ENCODE measurements around the gene RNF10.
A peak's percentile ranks its signal among the peaks of the same experiment; 100 is the strongest.

Gene RNF10

GRCh38 chr12:120574106-120574505 is 40.0 kb downstream of the RNF10 start:
- Histone ChIP-seq H3K9me2 (replicated peaks; ENCODE audit: low read depth, low read length) (no peaks in the 10 kb centered on the region), H3K27me3 (ENCODE audit: insufficient read depth, low read length, poor library complexity, severe bottlenecking) (no peaks in the 10 kb centered on the region), H3F3A (ENCODE audit: low read depth) (no peaks in the 10 kb centered on the region), H4K20me1 (ENCODE audit: insufficient read depth, low read length, poor library complexity, severe bottlenecking) (no peaks in the 10 kb centered on the region), H2AFZ (ENCODE audit: low read length) (no peak overlapping the region), H3K9ac (ENCODE audit: low read depth, low read length, poor library complexity, severe bottlenecking) (no peak overlapping the region), H3K4me3 (ENCODE audit: low read length, poor library complexity, severe bottlenecking) (no peak overlapping the region), H3K36me3 (ENCODE audit: insufficient read depth, low read length) (peaks cover 95% of the 10 kb centered on the region), H3K9me3 (ENCODE audit: insufficient read depth, low read depth, low read length) (no peaks in the 10 kb centered on the region), H3K79me2 (ENCODE audit: insufficient read depth, low read length) (no peaks in the 10 kb centered on the region), H3K4me1 (ENCODE audit: insufficient read depth, low read length, poor library complexity, severe bottlenecking) (no peaks in the 10 kb centered on the region), H3K4me2 (ENCODE audit: low read depth, low read length, poor library complexity, severe bottlenecking) (no peak overlapping the region)
- TF ChIP-seq EZH2phosphoT487 (IDR thresholded peaks at IDR 0.05; ENCODE audit: borderline replicate concordance): no peak
- TF ChIP-seq, protein P1, sequence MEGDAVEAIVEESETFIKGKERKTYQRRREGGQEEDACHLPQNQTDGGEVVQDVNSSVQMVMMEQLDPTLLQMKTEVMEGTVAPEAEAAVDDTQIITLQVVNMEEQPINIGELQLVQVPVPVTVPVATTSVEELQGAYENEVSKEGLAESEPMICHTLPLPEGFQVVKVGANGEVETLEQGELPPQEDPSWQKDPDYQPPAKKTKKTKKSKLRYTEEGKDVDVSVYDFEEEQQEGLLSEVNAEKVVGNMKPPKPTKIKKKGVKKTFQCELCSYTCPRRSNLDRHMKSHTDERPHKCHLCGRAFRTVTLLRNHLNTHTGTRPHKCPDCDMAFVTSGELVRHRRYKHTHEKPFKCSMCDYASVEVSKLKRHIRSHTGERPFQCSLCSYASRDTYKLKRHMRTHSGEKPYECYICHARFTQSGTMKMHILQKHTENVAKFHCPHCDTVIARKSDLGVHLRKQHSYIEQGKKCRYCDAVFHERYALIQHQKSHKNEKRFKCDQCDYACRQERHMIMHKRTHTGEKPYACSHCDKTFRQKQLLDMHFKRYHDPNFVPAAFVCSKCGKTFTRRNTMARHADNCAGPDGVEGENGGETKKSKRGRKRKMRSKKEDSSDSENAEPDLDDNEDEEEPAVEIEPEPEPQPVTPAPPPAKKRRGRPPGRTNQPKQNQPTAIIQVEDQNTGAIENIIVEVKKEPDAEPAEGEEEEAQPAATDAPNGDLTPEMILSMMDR (conservative IDR thresholded peaks at IDR 0.05; ENCODE audit: low read length): no peak

DNA sequence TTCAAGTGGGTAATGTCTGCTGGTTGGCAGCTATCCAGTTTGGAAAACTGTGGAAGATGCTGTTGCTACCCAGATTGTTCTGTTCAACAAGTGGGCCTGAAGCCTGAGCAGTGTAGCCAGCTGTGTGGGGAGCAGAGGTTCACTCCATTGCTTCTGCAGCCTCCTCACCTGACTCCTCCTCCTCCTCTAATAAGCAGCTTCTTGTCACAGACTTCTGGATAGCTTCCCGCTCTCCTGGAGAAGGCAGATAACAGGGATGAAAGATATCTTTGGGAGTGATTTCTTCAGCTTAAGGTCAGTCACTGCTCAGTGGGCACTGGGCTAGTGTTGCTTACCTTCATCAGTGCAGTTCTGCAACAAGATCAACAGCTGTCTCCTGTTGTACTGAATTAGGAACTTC is 45.0 kb downstream of the RNF10 start:
- H3K4me3 ChIP-seq (ENCODE audit: low read length, poor library complexity, severe bottlenecking): no peak overlapping the region
- H3K9me3 ChIP-seq (ENCODE audit: insufficient read depth, low read depth, low read length): no peaks in the 10 kb centered on the region
- H3F3A ChIP-seq (ENCODE audit: low read depth): no peaks in the 10 kb centered on the region
- H3K36me3 ChIP-seq (ENCODE audit: insufficient read depth, low read length): peaks cover 53% of the 10 kb centered on the region
- H3K79me2 ChIP-seq (ENCODE audit: insufficient read depth, low read length): peaks cover 13% of the 10 kb centered on the region; the same call in 1 of the 2 replicates
- peaks cover 22% of the 10 kb centered on the region for H3K4me1 ChIP-seq (ENCODE audit: insufficient read depth, low read length, poor library complexity, severe bottlenecking)
- peaks cover 6% of the 10 kb centered on the region for H4K20me1 ChIP-seq (ENCODE audit: insufficient read depth, low read length, poor library complexity, severe bottlenecking)
- no peaks in the 10 kb centered on the region for H3K9me2 ChIP-seq (replicated peaks; ENCODE audit: low read depth, low read length)
- no peak overlapping the region for H3K9ac ChIP-seq (ENCODE audit: low read depth, low read length, poor library complexity, severe bottlenecking)
- TF ChIP-seq EZH2phosphoT487 (IDR thresholded peaks at IDR 0.05; ENCODE audit: borderline replicate concordance): no peak
- TF ChIP-seq, protein P1 (conservative IDR thresholded peaks at IDR 0.05; ENCODE audit: low read length): no peak
- no peak overlapping the region for H2AFZ ChIP-seq (ENCODE audit: low read length)
- no peaks in the 10 kb centered on the region for H3K27me3 ChIP-seq (ENCODE audit: insufficient read depth, low read length, poor library complexity, severe bottlenecking)
- no peak overlapping the region for H3K4me2 ChIP-seq (ENCODE audit: low read depth, low read length, poor library complexity, severe bottlenecking)

GRCh38 chr12:120580787-120581723 is 46.9 kb downstream of the RNF10 start, which contains the start of gene POP5:
TSS of gene POP5 (minus strand) at chr12:120581402. CDS start at chr12:120581362, 40 bp downstream.
- Histone ChIP-seq H3K4me2 (ENCODE audit: low read depth, low read length, poor library complexity, severe bottlenecking) (peak within 1 kb of the TSS; percentile 99), H2AFZ (ENCODE audit: low read length) (peak within 1 kb of the TSS; percentile 99), H3F3A (ENCODE audit: low read depth) (no peaks in the 10 kb centered on the region), H3K9me2 (replicated peaks; ENCODE audit: low read depth, low read length) (no peaks in the 10 kb centered on the region), H3K9ac (ENCODE audit: low read depth, low read length, poor library complexity, severe bottlenecking) (peak within 1 kb of the TSS; percentile 75), H3K9me3 (ENCODE audit: insufficient read depth, low read depth, low read length) (no peaks in the 10 kb centered on the region), H4K20me1 (ENCODE audit: insufficient read depth, low read length, poor library complexity, severe bottlenecking) (peaks cover 6% of the 10 kb centered on the region), H3K4me3 (ENCODE audit: low read length, poor library complexity, severe bottlenecking) (peak within 1 kb of the TSS; percentile 89), H3K27me3 (ENCODE audit: insufficient read depth, low read length, poor library complexity, severe bottlenecking) (no peaks in the 10 kb centered on the region), H3K4me1 (ENCODE audit: insufficient read depth, low read length, poor library complexity, severe bottlenecking) (peaks cover 22% of the 10 kb centered on the region), H3K36me3 (ENCODE audit: insufficient read depth, low read length) (peaks cover 35% of the 10 kb centered on the region), H3K79me2 (ENCODE audit: insufficient read depth, low read length) (peaks cover 13% of the 10 kb centered on the region; the same call in 1 of the 2 replicates)
- TF ChIP-seq EZH2phosphoT487 (IDR thresholded peaks at IDR 0.05; ENCODE audit: borderline replicate concordance): no peak

Data from Loucy (cell line).